Loucy (cell line): ENCODE results near the gene ANKRD13C.
"Not testable (repeated sequence)": the region's sequence is repeated elsewhere in the genome, so short reads cannot be mapped to it uniquely, and the experiment has no call there.

Experiments
- H2AFZ ChIP-seq: fragments of 200-600 bp; sonication (generic); 2 replicates; pipeline ENCODE4 v1.6.0; 2016; ENCODE audit warnings: antibody characterized with exemption, mild to moderate bottlenecking, low read length, moderate library complexity
- H3F3A ChIP-seq: fragments of 200-600 bp; 2 replicates; pipeline ENCODE4 v1.6.0; 2016; ENCODE audit warnings: antibody characterized with exemption, low read depth, mild to moderate bottlenecking
- H3K27me3 ChIP-seq: fragments of 200-600 bp; sonication (generic); 2 replicates; pipeline ENCODE4 v1.6.1; 2014; ENCODE audit warnings: low read length, mild to moderate bottlenecking; ENCODE audit not compliant: insufficient read depth, poor library complexity, severe bottlenecking
- H3K36me3 ChIP-seq: fragments of 200-600 bp; sonication (generic); 2 replicates; pipeline ENCODE4 v1.6.1; 2016; ENCODE audit warnings: low read length; ENCODE audit not compliant: insufficient read depth
- H3K4me1 ChIP-seq: fragments of 200-600 bp; sonication (generic); 2 replicates; pipeline ENCODE4 v1.5.1; 2014; ENCODE audit warnings: low read length, mild to moderate bottlenecking; ENCODE audit not compliant: insufficient read depth, poor library complexity, severe bottlenecking
- H3K4me2 ChIP-seq: fragments of 200-600 bp; sonication (generic); 2 replicates; pipeline ENCODE4 v1.6.0; 2014; ENCODE audit warnings: antibody characterized with exemption, low read length, low read depth, mild to moderate bottlenecking; ENCODE audit not compliant: poor library complexity, severe bottlenecking
- H3K4me3 ChIP-seq: fragments of 200-600 bp; sonication (generic); 2 replicates; pipeline ENCODE4 v1.5.1; 2014; ENCODE audit warnings: low read length, mild to moderate bottlenecking, mixed read lengths; ENCODE audit not compliant: poor library complexity, severe bottlenecking
- H3K79me2 ChIP-seq: fragments of 200-600 bp; sonication (generic); 2 replicates; pipeline ENCODE4 v1.6.1; 2014; ENCODE audit warnings: low read length; ENCODE audit not compliant: insufficient read depth
- H3K9ac ChIP-seq: fragments of 200-600 bp; sonication (generic); 2 replicates; pipeline ENCODE4 v1.6.0; 2014; ENCODE audit warnings: mild to moderate bottlenecking, low read depth, low read length, moderate library complexity; ENCODE audit not compliant: poor library complexity, severe bottlenecking
- H3K9me2 ChIP-seq: fragments of 200-600 bp; sonication (generic); replicated peaks from 2 replicates; pipeline ENCODE4 v1.6.1; 2016; ENCODE audit warnings: low read depth, low read length, mixed read lengths
- H3K9me3 ChIP-seq: fragments of 200-600 bp; sonication (generic); 2 replicates; pipeline ENCODE4 v1.6.1; 2014; ENCODE audit warnings: mild to moderate bottlenecking, antibody characterized with exemption, low read length, low read depth; ENCODE audit not compliant: insufficient read depth
- H4K20me1 ChIP-seq: fragments of 200-600 bp; sonication (generic); 2 replicates; pipeline ENCODE4 v1.6.0; 2014; ENCODE audit warnings: antibody characterized with exemption, low read length, mild to moderate bottlenecking; ENCODE audit not compliant: insufficient read depth, poor library complexity, severe bottlenecking
- CTCF ChIP-seq: fragments of 200-600 bp; sonication (generic); conservative IDR thresholded peaks from 2 replicates; pipeline ENCODE4 v1.5.1; 2014; ENCODE audit warnings: mild to moderate bottlenecking, antibody characterized with exemption, low read length
- EZH2phosphoT487 ChIP-seq: fragments of 200-600 bp; IDR thresholded peaks from 2 replicates; pipeline ENCODE4 v1.6.1; 2018; ENCODE audit warnings: antibody characterized with exemption, mild to moderate bottlenecking, moderate library complexity, borderline replicate concordance

The ANKRD13C gene

GRCh38 chr1:70355111-70355407 lies 537 bp upstream of the ANKRD13C start:
- peaks cover 41% of the 10 kb centered on the region for H3K4me1 ChIP-seq
- H2AFZ ChIP-seq: peak overlapping the region; percentile 73
- no peaks in the 10 kb centered on the region for H3F3A ChIP-seq
- peak overlapping the region; percentile 86 for H3K9ac ChIP-seq
- peak overlapping the region; percentile 82 for H3K4me3 ChIP-seq
- no peak for TF ChIP-seq CTCF
- no peak for TF ChIP-seq EZH2phosphoT487
- no peaks in the 10 kb centered on the region for H3K36me3 ChIP-seq
- no peaks in the 10 kb centered on the region for H3K9me2 ChIP-seq
- H3K27me3 ChIP-seq: no peaks in the 10 kb centered on the region
- H4K20me1 ChIP-seq: peaks cover 26% of the 10 kb centered on the region
- no peaks in the 10 kb centered on the region for H3K9me3 ChIP-seq
- H3K79me2 ChIP-seq: peaks cover 74% of the 10 kb centered on the region
- peak overlapping the region; percentile 71 for H3K4me2 ChIP-seq

- Histone ChIP-seq H3K36me3 (no peaks in the 10 kb centered on the region), H3K9me2 (no peaks in the 10 kb centered on the region), H4K20me1 (peaks cover 37% of the 10 kb centered on the region), H3K27me3 (no peaks in the 10 kb centered on the region), H3K9me3 (no peaks in the 10 kb centered on the region), H3K4me3 (peak overlapping the region; percentile 82), H3K4me1 (peaks cover 43% of the 10 kb centered on the region), H3K79me2 (peaks cover 87% of the 10 kb centered on the region), H3K4me2 (peak overlapping the region; percentile 71), H3K9ac (peak overlapping the region; percentile 86), H3F3A (no peaks in the 10 kb centered on the region), H2AFZ (peak overlapping the region; percentile 73)
- no peak for TF ChIP-seq CTCF
- no peak for TF ChIP-seq EZH2phosphoT487
Observed at GRCh38 chr1:70353601-70354331, 756 bp downstream of the ANKRD13C start.

GRCh38 chr1:70353044-70353443 lies 1.5 kb downstream of the ANKRD13C start:
- Histone ChIP-seq H3K4me2 (peak overlapping the region; percentile 71), H3K4me3 (peak overlapping the region; percentile 82), H4K20me1 (peaks cover 43% of the 10 kb centered on the region), H2AFZ (no peak overlapping the region), H3F3A (no peaks in the 10 kb centered on the region), H3K4me1 (peaks cover 47% of the 10 kb centered on the region), H3K36me3 (no peaks in the 10 kb centered on the region), H3K9me2 (no peaks in the 10 kb centered on the region), H3K9ac (peak overlapping the region; percentile 86), H3K27me3 (no peaks in the 10 kb centered on the region), H3K79me2 (peaks cover 89% of the 10 kb centered on the region), H3K9me3 (no peaks in the 10 kb centered on the region)
- no peak for TF ChIP-seq CTCF
- TF ChIP-seq EZH2phosphoT487: no peak

GRCh38 chr1:70349799-70350198 lies 4.7 kb downstream of the ANKRD13C start:
- H3K9me2 ChIP-seq, H2AFZ ChIP-seq, H3F3A ChIP-seq, H3K36me3 ChIP-seq, H3K27me3 ChIP-seq, H3K9me3 ChIP-seq: not testable (repeated sequence)
- H3K4me2 ChIP-seq: peak overlapping the region; percentile 71
- H4K20me1 ChIP-seq: peaks cover 63% of the 10 kb centered on the region
- H3K79me2 ChIP-seq: peaks cover 97% of the 10 kb centered on the region
- peaks cover 43% of the 10 kb centered on the region for H3K4me1 ChIP-seq
- peak overlapping the region; percentile 47 for H3K9ac ChIP-seq
- peak overlapping the region; percentile 82 for H3K4me3 ChIP-seq
